ENCODE results near the gene SNX19.

DNA sequence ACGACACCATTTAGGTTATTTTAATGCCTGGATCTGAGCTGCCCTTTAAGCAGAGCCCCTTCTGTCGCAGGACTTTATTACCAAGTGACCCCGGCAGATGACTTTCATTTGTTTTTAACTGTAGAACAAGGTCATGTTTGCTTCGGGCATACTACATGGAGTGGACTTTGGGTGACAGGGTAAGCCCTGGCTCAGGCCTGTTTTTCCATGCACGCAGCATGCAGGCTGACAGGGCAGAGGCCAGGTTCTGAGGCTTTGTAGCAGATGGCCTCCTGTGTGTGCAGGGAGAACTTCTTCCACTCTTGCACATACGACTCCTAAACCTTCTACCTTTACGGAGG is 50.5 kb downstream of the SNX19 start:
- TF ChIP-seq CTCF (IDR thresholded peaks at IDR 0.05) (no peak), POLR2A (IDR thresholded peaks at IDR 0.05) (no peak)

Measured in adrenal gland (tissue), 5 donors.